GM19455 (cell line): ENCODE measurements around the gene ZNF577.
"Not testable (repeated sequence)": the region's sequence is repeated elsewhere in the genome, so short reads cannot be mapped to it uniquely, and the experiment has no call there.

Source experiments
- ATAC-seq: cut with Tn5 transposase; IDR thresholded peaks from one replicate; pipeline ENCODE4 v1.9.1; 2021; ENCODE audit not compliant: unreplicated experiment

Gene ZNF577

DNA sequence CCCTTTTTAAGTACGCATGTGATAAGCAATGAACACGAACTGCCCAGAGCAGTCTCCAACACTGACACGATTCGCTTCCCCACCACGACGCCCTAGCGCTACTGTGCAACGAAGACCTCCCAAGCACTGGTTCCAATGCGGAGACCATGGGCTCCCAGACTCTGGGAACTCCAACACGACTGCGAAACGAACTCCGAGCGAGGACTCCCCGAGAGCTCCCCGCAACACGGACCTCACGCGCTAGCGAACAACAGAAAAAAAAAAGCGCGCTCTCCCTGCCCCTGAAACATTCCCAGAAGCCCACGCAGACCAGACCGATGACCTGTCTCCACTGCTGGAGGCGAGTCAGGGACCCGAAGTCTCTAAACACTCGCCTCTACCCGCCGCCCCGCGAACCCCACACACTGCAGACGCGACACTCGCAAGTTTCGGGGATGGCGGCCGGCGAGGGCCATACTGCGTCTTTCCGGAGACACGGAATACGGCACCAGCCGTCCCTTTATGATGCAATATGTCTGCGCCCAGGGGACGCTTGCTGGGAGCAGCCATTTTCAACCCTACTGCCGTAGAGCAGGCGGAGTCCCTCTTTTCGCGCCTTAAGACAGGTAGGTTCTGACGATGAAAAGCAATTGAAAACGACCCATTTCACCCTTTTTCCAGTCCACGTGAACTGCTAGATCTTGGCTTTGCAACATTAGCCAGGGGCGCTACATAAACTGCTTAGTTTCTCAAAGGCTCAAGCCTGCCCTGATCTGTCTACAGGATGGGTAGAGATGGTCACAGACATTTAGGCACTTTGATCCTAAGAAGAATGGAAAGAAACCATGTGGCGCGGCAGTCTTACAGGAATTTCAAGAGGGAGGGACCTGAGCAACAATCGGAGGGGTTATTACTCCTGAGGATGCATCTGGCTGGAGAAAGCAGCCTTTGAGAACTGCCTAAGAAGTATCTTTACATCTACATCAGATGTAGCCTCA is at the start of gene ZNF577:
Gene ZNF577 (minus strand): TSS at position 430 of the 977 bp plus-strand sequence. CDS start 7,569 bp downstream, outside the sequence.
- ATAC-seq: no peak

DNA sequence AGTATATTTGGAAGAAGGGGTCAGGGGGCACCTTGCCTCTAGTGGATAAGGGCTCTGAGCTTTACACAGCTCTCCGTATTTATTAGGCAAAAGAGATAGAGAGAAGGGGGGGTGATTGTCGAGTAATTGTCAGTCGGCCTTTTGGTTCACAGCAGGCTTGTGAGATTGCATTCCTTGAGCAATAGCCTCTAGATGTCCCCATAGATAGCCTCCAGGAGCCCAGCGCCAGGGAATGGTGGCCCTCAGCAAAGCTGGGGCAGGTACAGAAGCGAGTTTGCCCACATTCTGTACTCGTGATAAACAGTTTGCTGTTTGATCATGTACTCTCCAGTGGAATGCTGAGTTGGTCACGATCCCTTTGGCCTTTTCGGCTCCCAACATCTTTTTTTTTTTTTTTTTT is 44.2 kb upstream of the ZNF577 start:
- ATAC-seq: no peak

DNA sequence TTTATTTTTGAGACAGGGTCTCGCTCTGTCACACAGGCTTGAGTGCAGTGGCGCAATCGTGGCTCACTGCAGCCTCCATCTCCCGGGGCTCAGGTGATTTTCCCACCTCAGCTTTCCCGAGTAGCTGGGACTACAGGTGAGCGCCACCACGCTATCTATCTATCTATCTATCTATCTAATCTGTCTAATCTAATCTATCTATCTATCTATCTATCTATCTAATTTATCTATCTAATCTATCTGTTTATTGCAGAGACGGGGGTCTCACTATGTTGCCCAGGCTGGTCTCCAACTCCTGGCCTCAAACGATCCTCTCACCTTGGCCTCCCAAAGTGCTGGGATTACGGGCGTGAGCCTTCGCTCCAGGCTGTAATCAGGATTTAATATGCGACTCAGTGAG is 40.1 kb upstream of the ZNF577 start:
- ATAC-seq: no peak

GRCh38 chr19:51926784-51927741 is 39.3 kb upstream of the ZNF577 start, which contains the start of gene ZNF613:
TSS of gene ZNF613 (plus strand) at chr19:51927472. CDS start at chr19:51936221, 8,749 bp downstream.
- peak; percentile 77 for ATAC-seq

- ATAC-seq: no peak
These were observed 38.7 kb upstream of the ZNF577 start for GRCh38 chr19:51926426-51926783.

DNA sequence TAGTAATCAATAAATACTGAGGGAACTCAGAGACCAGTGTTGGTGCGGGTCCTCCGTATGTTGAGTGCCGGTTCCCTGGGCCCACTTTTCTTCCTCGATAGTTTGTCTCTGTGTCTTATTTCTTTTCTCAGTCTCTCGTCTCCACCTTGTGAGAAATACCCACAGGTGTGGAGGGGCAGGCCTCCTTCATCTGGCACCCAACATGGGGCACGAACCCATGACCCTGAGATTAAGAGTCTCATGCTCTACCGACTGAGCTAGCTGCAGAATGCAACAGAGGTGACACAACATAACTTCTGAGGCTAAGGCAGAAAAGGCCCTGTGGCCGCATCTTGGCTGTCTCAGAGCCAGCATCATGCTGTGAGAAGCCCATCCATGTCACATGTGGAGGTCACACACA is 34.2 kb upstream of the ZNF577 start:
- ATAC-seq: no peak

GRCh38 chr19:51919606-51920005 is 31.9 kb upstream of the ZNF577 start:
- ATAC-seq: no peak

DNA sequence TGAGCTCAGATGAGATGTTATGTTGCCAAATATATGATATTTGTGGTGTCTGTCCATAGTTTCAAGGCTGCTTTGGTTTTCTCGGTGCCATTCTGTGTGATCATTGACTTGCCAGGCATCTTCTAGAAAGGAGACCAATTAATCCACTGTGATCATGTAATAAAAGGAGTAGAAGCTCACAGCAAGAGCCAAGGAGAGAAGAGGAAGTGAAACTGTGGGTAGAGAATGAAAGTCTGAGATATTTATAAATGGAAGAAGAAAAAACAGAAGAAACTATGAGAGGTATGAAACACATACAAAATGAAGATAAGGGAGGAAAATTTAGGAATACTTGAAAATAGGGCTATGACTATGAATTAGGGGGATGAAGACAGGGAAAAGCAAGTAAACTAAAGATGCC is 28.4 kb upstream of the ZNF577 start:
- ATAC-seq: no peak

DNA sequence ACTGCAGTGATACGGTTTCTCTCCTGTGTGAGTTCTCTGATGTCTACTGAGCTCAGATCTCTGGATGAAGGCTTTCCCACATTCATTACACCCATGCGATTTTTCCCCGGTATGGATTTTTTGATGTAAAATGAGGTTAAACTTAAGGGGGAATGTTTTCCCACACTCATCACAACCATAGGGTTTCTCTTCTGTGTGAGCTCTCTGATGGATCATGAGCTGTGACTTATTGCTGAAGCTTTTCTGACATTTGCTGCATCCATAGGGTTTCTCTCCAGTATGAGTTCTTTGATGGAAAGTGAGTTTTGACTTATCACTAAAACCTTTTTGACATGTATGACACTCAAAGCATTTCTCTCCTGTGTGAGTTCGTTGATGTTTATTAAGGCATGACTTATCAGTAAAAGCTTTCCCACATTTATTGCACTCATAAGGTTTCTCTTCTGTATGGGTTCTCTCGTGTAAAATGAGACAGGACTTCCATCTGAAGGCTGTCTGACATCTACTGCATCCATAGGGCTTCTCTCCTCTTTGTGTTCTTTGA is 27.6 kb upstream of the ZNF577 start:
- ATAC-seq: no peak

- ATAC-seq: not testable (repeated sequence)
These were observed 20.2 kb upstream of the ZNF577 start for GRCh38 chr19:51907981-51908380.

GRCh38 chr19:51906108-51906507 is 18.4 kb upstream of the ZNF577 start:
- not testable (repeated sequence) for ATAC-seq

GRCh38 chr19:51905639-51906038 is 17.9 kb upstream of the ZNF577 start:
- not testable (repeated sequence) for ATAC-seq

GRCh38 chr19:51905206-51905605 is 17.5 kb upstream of the ZNF577 start:
- no peak for ATAC-seq

DNA sequence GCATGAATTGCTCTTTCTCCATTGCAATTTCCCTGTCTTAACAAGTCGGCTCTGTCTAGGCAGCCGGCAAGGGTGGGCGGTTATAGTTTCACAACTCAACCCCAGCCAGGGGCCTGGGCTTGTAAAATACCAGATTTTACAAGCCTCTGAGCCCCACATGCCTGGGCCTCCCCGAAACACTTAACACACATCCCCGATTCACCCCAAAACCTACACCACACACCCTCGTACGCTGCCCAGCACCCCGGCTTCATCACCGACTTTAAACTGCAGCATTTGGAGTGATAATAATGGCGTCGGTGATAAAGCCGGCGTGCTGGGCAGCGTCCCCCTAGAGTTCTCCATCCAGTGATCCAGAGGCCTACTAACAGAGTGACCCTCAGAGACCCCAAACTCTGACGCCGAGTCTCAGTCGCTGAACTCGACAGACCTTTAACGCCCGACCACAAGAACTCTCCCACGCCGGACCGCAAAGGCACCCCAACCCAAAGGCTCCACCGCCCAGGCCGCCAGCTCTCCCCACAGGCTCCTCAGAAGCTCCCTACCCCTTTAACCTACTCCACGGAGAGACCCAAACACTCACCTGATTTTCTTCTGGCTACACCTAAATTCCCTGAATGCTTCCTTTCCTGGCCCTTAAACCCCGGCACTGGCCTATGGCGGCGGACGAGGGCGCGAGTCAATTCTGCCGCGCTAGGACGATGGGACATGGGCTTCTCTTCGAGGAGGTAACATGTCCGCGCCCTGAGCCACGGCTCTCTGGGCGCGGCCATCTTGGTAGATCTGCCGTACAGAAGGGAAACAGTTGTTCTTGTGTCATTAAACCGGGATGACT is 16.8 kb upstream of the ZNF577 start, which contains the start of gene ZNF649:
Gene ZNF649 (minus strand): TSS at position 687 of the 835 bp plus-strand sequence. CDS start 4,910 bp downstream, outside the sequence.
- peak; percentile 68 for ATAC-seq

DNA sequence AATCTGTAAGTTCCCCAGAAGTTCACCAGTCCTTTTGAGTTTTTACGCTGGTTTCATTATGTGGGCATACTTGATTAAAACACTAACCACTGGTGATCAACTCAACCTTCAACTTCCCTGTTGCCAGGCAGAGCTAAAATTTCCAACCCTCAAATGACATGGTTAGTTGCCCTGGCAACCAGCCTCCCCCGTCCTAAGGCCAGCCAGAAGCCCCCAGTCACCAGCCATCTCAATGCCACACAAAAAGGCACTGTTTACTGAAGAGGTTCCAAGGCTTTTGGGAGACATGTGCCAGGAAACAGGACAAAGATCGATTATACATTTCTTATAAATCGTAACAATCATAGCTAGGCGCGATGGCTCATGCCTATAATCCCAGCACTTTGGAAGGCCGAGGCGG is 15.4 kb upstream of the ZNF577 start:
- no peak for ATAC-seq

DNA sequence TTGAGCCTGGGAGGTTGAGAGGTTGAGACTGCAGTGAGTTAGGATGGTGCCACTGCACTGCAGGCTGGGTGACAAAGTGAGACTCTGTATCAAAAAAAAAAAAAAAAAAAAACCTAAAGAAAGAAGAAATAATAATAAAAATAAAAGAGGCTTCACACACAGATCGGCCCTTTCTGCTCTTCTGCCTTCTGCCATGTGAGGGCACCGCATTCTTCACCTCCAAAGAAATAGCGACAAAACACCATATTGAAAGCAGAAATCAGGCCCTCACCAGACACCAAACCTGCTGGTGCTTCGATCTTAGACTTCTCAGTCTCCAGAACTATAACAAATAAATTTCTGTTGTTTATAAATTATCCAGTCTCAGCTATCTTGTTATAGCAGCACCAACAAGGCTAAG is 14.1 kb upstream of the ZNF577 start:
- ATAC-seq: no peak

DNA sequence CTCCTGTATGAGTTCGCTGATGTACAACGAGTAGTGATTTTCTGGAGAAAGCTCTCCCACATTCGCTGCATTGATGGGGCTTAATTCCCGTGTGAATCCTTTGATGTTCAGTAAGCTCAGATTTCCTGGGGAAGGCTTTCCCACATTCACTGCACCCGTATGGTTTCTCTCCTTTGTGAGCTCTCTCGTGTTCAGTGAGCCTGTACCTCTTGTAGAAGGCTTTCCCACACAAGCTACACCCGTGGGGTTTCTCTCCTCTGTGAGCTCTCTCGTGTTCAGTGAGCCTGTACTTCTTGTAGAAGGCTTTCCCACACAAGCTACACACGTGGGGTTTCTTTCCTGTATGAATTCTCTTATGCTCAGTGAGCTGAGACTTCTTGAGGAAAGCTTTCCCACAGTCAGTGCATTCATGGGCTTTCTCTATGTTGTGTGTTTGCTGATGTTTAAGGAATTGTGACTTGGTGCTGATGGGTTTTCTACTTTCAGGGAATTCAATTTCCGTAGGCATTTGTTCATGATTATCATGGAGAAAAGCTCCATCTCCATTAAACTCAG is 3.5 kb upstream of the ZNF577 start:
- ATAC-seq: no peak

- no peak for ATAC-seq
These were observed 2.2 kb upstream of the ZNF577 start for GRCh38 chr19:51889934-51890333.

DNA sequence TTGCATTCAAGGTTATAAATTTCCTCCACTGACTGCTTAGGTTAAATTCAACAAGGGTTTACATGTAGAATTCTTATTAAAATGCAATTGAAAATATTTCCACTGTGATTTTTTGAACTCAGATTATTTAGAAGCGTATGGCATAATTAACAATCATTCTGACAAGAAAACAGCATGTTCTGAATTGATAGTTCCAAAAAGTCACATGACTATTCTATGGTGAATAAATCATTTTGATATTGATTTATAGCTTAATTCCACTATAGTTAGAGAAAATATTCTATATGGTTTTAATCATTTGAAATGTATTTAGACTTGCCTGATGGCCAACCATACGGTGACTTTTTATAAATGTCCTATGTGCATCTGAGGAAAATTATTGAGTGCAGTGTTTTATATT is 3.0 kb downstream of the ZNF577 start:
- no peak for ATAC-seq

DNA sequence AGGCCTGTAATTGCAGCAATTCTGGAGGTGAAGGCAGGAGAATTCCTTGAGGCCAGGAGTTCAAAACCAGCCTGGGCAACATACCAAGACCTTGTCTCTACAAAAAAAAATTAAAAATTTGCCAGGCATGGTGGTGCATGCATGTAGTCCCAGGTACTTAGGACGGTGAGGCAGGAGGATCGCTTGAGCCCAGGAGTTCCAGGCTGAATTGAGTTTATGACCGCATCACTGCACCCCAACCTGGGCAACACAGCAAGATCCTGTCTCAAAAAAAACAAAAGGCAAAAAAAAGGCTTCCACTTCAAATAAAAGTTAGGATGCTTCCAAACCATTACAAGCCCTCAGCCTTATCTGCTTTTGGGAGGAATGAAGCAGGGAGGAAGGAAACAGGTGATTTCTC is 5.2 kb downstream of the ZNF577 start:
- ATAC-seq: no peak
